ENCODE data around the gene AMIGO2.

The AMIGO2 gene

DNA sequence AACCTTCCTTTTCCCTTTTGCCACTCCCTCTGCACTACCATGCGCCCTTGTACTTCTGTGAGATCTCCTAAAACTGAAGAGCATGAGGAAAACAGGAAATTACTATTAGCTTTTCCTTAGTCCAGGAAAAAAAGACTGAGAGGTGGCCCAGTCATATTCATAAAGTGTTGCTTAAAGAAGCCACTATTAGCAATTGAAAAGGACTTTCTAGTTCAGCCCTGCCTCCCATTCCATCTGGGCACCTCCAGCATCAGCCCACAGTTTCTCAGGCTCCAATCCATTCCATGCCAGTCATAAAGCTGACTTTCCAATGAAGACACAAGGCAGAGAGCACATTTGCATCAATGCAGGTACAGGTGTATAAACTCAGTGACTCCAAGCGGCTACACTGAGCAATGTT lies 19.9 kb upstream of the AMIGO2 start:
- DNase-seq (ENCODE audit: low read depth in 2 of 3, low spot score in 1 of 3), result no peak

DNA sequence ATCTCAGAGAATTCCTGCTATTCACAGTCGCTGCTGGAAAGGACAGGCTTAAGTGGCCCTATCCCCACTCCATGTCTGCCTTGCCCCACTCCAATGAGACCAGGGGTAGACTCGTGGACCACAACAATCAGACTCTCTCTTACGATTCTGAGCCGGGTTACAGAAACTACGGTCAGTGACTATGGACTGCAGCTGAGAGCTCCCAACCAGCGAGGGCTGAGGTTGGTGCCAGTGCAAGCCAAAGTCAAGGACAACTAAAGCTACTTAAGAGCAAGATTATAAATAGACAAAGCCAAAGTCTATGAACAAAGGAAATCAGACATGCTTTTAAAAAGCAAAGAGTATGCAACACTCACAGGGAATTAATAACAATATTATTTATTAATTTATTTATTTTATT lies 18.3 kb upstream of the AMIGO2 start:
- DNase-seq (ENCODE audit: low read depth in 2 of 3, low spot score in 1 of 3), result no peak

DNA sequence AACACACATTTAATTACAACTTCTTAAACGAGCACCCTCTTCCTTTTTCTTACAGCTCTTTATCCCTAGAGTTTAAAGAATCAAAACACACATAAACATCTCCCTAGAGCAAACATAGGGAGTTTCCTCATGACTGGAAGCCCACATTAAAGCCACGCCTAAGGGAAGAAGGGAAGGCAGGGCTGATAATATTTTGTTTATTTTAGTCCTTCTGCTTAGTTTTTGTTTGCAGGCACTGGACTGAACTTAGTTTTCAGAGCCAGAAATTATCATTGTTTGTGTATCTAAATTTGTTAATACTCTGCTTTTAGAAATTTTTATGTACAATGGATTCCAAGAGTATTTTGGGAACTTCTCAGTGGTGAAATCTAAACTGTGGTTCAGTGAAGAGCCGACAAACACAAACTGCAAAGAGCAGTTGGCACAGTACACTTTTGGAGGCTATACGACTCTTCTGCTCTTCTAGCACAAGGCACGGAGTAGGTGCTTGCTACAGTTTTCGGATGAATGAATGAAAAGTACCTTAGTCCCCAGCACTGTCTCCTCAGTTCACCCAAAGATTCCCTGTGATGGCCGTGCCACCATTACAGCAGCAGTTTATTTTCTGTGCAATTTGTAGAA lies 17.6 kb upstream of the AMIGO2 start:
- DNase-seq (ENCODE audit: low read depth in 2 of 3, low spot score in 1 of 3), result no peak

DNA sequence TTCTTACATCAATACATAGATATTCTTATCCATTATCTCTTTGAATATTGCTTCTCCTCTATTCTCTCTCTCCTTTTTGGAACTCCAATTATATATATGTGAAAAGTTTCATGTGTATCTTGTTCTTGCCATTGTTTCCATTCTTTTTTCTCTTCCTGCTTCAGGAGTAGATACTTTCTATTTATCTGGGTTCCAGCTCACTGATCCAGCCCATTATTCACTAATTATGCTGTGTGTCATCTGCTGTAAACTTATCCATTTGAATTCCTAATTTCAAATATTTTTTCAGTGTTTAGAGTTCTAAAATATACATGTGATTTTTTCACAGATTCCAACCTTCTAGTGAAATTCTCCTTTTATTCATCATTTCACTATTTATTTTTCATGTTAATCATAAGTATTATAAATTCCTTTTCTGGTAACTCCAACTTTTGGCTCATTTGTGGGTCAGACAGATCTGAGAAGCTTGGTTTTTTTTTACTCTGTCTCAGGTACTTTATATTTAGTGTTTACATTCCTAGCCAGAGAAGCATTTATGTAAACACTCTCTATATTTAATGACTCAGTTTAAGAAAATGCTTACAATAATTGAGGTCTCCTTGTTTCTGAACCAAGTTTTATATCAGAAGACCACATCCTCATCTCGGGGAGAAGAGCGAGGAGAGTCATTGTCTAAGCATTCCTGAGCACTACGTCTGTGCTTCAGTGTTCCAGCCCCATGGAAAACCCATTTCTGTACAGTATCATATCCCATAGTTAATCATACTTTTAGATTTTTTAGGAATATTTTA lies 15.9 kb upstream of the AMIGO2 start:
- DNase-seq (ENCODE audit: low read depth in 2 of 3, low spot score in 1 of 3), result no peak

DNA sequence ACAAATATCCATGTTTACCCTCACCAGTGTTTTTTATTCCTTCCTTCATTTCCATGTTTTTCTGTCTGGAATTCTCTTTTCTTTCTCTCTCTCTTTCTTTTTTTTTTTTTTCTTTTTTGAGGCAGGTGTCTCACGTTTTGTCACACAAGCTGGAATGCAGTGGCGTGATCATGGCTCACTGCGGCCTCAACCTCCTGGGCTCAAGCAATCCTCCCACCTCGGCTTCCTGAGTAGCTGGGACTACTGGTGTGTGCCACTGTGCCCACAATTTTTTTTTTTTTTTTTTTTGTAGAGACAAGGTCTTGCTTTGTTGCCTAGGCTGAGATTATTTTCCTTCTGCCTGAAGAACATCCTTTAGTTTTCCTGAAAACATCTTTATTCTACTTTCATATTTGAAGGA lies 15.0 kb upstream of the AMIGO2 start:
- DNase-seq (ENCODE audit: low read depth in 2 of 3, low spot score in 1 of 3), result no peak

DNA sequence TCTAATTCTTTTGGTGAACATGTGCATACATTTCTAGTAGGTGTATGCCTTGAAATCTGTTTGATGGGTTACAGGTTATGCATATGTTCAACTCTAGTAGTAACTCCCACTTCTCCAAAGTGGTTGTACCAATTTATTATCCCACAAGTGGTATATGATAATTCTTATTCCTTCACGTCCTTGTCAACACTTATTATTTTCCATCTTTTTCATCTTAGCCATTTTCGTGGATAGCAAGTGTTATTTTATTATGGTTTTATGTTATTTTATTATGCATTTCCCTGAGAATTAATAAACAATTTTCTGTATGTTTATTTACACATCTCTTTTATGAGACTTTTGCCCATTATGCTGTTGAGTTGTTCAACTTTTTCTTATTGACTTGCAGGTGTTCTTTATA lies 11.2 kb upstream of the AMIGO2 start:
- DNase-seq (ENCODE audit: low read depth in 2 of 3, low spot score in 1 of 3), result no peak

DNA sequence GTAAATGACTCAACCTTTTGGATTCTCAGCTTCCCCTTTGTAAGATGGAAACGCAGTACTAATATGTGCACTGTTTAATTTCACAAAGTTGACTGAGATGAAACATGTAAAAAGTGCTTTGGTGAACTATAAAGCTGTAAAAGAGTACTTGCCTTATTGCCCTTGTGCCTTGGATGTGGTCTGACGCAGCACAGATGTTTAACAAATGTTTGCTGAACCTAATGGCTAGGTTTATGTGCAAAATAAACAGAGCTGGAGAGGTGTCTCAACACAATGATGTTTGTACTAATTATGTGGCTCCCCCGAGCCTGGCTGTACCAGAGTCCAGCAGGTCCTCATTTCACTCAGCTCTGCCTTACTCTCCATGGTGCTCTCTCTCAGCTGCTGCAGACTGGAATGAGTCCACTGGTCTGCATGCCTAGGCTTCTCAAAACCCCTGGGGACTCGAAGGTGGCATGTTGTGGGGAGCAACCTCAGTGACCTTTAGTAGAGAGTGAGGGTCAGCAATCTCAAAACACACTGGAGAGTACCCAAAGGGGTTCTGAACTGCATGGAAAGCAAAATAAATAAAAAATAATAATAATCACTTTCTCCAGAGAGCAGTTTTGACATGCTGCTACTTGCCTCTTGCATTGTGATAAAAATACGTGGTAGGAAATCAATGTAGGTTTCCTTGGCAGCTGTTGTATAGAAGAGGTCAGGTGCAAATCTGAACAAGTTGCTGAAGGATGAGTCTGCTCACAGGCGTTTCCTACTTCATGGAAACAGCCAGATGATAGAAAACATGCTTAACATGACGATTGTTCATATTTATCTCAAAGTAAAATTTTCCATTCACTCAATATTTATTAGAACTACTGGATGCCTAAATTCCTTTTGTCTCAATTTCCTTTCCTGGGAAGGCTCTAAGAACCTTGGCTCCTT lies 8.5 kb upstream of the AMIGO2 start:
- no peak for DNase-seq (ENCODE audit: low read depth in 2 of 3, low spot score in 1 of 3)

DNA sequence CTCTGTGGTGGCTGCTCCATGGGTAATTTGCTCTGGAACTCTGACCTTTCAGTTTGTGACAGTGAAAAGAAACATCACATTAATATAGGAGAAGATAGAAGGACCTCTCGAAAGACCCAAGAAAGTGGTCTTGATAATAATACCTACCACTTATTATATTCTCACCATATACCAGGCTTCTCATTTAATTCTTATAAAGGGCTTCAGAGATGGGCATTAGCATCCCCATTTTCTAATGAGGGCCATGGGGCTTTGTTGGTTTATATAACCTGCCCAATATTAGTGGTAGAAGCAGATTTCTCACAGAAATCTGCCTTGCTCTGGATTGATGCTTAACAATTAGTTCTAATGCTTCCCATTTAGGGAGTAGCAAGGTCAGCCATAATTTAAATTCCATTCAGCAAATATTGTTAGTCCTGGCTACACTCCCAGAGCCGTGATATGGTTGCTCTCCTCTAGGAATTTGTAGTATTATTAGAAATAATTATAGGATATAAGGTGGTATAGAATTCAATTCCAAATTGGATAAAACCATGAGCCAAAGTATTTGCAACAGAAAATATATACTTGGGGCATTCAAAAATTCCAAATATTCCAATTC lies 7.4 kb upstream of the AMIGO2 start:
- DNase-seq (ENCODE audit: low read depth in 2 of 3, low spot score in 1 of 3), result no peak

DNA sequence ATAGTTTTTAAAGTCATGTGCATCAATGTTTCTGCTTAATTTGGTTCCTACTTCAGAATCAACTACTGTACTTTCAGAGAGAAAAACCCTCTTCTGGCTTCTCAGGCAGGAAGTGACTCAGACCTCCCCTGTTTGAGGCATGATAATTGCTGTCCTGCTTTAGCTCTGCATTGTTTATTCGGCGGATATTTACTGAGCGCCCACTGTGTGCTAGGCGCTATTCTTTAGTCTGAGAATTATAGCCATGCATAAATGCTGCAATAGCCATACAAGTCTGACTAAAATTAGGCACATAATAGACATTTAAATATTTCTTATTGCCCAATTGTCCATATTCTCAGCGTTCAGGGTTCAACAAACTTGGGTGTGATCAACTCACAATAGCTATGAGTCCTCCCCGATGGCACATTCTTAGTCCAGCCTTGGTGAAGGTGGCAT lies 6.1 kb upstream of the AMIGO2 start:
- DNase-seq (ENCODE audit: low read depth in 2 of 3, low spot score in 1 of 3), result no peak

DNA sequence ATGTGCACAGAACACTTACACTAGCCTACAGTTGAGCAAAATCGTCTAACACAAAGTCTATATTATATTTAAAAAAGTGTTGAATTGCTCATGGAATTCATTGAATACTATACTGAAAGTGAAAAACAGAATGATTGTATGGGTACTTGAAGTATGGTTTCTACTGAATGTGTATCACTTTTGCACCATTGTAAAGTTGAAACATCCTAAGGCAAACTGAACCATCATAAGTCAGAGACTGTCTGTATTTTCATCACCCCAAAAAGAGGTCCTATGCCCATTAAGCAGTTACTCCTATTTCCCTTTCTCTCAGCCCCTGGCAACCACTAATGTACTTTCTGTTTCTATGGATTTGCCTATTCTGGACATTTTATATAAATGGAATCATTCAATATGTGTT lies 4.4 kb upstream of the AMIGO2 start:
- DNase-seq (ENCODE audit: low read depth in 2 of 3, low spot score in 1 of 3), result no peak

DNA sequence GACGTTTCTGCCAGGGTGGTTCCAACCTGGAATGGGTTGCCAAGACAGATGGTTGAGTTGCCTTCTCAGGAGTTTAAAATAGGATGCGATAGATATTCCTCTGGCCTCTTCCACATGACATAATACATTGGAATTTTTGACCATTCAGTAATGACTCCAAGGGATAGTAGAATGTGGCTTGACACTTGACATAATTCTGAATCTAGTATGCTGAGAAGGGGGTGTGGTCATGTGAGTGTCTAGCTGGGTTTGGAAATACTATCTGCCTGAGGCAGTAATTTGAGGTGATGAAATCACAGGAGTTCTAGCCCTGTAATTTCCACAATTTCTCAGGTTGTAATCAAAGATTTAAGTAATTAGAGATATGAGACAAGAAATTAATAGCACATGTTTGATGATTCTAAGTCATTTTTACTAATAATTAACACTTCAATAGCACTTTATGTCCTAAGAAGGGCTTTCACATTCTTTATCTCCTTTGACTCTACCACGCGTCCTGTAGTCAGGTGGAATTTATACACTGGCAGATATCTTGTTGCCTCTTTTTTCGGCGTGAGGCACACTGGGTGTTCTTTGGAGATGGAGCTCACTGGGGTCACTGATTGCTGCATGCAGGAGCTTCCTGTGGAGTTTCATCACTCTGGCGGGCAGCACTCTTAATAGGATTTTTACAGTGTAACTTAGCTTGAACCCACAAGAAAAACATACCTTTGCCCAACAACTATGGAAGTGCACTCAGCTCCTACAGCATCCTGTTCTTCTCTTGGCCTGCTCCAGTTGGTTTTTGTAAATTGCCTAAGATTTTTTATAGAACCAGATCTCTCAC lies 3.2 kb upstream of the AMIGO2 start:
- no peak for DNase-seq (ENCODE audit: low read depth in 2 of 3, low spot score in 1 of 3)

DNA sequence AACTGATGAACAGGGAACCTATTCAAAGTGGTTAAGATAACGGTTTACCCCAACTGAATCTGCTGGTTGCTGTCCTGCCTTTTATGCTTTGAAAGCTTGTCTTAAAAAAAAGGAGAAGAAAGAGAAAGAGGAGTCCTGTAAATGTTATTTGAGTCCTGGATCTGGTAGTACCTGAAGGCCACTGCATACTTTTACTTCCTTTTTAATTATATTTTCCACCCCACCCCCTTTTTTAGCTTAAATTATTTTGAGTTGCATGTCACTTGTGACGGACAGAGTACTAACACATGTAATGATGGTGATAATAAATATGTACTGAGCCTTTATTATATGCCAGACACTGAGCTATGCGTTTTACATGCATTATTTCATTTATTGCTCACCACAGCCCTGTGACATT lies 2.5 kb upstream of the AMIGO2 start:
- no peak for DNase-seq (ENCODE audit: low read depth in 2 of 3, low spot score in 1 of 3)

DNA sequence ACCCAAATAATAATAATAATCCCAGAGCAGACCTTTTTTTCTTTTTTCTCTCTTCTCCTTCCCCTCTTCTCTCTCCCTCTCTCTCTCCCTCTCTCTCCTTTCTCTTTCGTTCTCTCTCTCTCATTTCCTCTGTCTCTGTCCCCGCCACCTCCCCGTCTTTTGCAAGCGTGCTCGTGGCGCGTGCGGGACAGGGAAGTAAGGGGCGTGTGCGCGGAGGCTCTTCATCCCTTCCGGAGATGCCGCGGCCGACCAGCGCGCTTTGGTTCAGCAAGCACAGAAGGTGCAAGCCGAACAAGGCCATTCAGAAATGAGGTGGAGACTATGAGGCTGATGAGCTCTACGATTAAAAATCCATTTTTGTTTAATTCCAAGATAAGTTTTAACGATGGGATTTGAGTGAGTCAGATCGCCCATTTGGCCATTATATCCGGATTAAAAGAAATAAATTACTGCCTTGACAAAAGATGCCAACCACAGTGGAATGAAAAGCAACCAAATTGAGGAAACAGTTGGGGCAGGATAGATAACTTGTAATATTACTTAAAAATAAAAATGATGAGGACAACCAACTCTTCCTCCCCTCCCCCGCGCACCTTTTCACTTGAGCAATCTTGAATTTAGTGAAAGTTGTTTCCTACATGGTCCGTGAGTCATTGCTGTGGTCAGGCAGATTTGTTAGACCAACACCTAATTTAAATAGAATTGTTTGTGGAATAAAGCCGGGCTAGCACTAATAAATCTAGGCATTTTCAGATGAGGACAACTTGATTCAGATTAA lies 1.2 kb upstream of the AMIGO2 start:
- DNase-seq (ENCODE audit: low read depth in 2 of 3, low spot score in 1 of 3), result peak; percentile 34 to 61 (median 50)

DNA sequence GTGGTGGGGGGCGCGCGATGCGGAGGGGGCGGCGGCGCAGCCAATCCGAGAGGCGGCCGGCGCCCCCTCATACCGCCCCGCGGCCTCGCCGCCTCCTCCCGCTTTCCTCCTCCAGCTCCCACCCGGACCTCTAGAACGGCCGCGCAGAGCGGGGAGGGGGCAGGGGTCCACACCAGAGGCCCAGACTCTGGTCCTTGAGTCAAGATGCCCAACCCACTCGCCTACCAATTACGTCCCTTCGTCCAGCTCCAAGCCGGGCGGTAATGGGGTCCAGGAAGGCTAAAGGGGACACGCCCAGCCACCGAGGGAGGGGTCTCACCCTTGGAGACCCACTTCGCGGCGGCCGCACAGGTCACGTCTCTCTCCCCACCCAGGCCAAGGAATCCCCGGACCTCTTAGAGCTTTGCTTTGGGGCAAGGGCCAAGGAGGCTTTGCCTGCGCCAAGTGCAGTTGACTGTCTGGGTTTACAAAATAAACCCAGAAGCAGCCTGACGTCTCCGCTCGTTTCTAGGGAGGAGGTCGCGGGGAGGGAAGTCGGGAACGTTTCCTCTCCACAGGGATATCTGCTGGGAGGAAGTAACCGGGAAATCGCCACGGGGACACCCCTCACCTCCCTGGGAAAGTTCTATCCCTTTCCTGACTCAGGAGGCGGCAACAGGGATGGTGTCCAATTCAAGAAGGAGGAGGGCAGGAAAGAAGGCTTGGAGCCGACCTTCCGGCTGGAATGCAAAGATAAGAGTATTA lies 394 bp upstream of the AMIGO2 start:
- no peak for DNase-seq (ENCODE audit: low read depth in 2 of 3, low spot score in 1 of 3)

DNA sequence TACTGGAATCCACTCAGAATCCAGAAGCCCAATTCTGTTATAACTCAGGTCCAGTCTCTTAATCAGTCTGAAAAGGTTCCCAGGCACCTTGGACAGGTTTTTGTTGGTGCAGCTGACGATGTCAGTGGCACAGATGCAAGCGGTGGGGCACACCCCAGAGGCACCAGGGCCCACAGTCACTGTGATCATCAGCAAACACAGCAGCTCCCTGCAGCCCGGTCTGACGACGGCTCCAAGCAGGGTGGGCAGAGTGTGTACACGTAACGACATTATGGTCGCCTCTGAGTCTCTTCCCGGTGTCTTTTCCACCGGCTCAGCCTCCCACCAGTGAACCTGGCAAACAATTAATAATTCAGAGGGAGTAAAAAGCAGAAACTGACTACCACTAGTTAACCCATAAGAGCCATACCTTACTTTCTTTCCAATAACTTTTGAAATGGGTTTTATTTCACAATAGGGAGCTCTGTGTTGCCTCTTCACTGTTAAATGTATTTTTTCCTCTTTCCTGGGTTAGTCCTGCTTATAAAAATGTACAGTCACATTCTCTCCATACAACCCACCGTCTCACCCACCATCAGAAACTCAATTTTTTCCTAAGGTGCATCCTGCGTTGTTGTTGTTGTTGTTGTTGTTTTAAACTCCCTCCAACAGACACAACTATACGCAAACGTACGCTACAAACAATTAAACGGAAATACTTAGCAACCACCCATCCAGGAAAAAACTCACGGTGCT lies 859 bp downstream of the AMIGO2 start:
- no peak for DNase-seq (ENCODE audit: low read depth in 2 of 3, low spot score in 1 of 3)

DNA sequence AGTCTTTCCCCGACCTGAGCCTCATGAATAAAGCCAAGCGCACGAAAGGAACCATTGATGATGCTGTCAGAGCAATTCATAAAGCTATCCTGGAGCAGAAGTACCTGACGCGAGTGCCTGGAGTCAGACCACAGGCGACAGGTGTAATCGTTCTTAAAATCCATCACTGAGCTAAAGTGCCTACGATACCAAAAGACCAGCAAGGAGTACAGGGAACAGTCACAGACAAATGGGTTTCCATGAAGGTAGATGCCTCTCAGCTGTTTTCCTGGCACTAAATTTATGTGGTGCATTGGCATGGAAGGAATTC lies 1.7 kb downstream of the AMIGO2 start:
- no peak for DNase-seq (ENCODE audit: low read depth in 2 of 3, low spot score in 1 of 3)

DNA sequence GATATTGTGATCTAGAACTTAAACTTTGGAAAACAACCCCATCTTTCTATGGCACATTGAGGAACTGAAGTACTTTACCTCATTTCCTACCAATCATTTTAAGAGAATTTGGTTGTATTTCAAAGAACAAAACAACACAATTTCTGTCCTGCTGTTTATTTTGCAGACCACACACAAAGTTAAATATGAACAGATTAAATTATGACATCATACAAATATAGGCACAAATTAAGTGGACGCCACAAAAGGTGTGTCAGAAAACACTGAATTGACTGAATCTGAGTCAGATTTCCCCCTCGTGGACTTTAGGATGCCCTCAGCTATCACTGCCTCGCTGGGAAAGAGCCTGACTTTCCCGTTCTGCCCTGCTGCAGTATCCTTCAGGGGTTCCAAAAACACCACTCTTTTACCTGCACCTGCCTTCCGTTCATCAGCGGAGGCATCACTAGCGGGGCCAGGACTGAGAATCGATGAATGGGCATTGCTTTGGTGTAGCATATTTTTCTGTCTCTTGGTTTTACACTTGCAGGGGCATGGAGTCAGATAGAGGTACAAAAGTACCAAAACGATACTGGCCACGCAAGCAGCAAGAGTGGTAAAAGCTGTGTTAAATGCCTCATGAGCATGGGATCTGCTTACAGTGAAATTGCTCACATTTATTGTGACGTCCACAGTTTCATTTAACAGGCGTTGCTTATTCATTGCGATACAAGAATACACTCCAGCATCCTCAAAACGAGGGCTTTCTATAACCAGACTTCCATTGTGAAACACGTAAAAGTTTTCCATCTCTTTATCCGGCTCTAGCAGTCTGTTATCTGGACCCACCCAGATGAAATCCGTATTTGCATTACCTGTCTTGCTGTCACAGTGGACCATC lies 2.3 kb downstream of the AMIGO2 start:
- no peak for DNase-seq (ENCODE audit: low read depth in 2 of 3, low spot score in 1 of 3)

All from stimulated activated CD4-positive, alpha-beta T cell treated with anti-CD3 and anti-CD28 coated beads, Interleukin-12 subunit alpha, Interleukin-12 subunit beta, amount 100 ng/mL, for 48 hours (primary cell).